HG03575 (cell line): ENCODE measurements around the gene TPGS1.
"Not testable (repeated sequence)": the region's sequence is repeated elsewhere in the genome, so short reads cannot be mapped to it uniquely, and the experiment has no call there.

Experiments used
- ATAC-seq: cut with Tn5 transposase; IDR thresholded peaks from one replicate; pipeline ENCODE4 v1.9.1; 2021; ENCODE audit not compliant: unreplicated experiment, insufficient number of reproducible peaks, low FRiP score; ENCODE audit errors: extremely low read depth

The TPGS1 gene

DNA sequence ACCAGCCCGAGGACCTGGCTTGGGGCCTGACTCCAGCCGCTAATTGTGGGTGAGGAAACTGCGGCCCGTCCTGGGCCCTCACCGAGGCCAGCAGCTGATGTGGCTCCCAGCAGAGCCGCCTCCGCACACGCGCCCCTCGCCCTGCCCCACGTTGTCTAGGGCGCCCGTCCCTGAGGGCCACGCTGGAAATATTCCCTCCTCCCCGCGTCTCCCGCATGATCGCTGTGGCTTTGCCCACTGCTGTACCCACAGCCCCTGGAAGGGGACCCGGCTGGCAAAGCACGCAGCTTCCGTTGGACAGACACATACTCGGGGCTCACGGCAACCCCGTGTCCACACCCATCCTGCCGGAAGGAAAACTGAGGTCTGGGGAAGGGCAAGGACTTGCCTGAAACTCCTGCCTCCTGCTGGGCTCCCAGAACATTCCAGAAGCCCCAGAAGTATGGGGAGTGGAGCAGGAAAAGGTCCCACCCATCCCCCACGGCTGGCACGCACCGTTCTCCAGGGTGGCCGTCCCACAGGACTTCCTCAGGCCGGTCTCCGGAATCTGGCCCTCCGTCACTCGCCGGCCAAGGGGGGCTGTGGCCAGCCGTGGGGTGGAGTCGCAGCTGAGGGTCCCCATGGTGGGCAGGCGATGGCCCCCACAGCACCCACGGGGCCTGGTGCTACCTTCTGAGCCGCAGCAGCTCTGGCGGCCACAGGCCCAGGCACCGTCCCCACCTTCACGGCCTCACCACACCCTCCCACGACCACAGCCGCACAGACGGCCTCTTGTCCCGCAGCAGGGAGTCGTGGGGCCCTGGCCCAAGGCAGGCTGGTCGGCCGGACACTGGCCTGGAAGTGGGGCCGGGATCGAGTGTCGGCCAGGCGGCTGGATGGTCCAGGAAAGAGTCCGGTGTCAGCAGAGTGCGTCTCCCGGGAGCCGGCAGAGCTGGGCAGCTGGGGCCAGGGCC, 32.9 kb upstream of the TPGS1 start:
- no peak for ATAC-seq

GRCh38 chr19:475360-475759, 31.9 kb upstream of the TPGS1 start:
- no peak for ATAC-seq

DNA sequence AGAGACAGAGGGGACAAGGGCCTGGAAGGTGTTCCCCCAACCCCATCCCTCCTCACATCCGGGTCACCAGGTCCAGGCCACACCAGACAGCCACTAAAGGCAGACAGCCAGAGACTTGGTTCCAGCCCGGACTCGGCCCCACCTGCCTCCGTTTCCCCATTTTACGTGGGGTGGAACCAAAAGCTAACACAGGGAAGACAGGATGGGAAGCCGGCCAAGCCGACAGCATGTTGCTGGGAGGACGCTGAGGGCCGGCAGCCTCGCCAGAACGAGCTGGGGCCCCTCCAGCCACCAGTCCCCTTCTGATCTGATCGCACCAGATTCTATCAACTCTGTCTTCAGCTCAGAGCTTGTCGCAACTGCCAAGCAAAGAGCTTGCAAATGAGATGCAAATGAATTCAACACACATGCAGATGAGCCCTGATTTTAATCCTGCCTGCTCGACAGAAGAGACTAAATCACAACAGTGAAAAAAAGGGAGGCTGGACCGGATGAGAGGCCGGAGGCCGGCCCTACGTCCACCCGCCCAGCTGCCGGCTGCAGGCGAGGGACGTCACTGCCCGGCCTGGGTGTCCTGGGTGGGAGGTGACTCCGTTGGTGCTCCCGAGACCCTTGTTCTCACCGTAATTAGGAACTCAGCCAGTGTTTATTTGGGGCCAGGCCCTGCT, 28.9 kb upstream of the TPGS1 start:
- no peak for ATAC-seq

GRCh38 chr19:478976-479375, 28.3 kb upstream of the TPGS1 start:
- no peak for ATAC-seq

DNA sequence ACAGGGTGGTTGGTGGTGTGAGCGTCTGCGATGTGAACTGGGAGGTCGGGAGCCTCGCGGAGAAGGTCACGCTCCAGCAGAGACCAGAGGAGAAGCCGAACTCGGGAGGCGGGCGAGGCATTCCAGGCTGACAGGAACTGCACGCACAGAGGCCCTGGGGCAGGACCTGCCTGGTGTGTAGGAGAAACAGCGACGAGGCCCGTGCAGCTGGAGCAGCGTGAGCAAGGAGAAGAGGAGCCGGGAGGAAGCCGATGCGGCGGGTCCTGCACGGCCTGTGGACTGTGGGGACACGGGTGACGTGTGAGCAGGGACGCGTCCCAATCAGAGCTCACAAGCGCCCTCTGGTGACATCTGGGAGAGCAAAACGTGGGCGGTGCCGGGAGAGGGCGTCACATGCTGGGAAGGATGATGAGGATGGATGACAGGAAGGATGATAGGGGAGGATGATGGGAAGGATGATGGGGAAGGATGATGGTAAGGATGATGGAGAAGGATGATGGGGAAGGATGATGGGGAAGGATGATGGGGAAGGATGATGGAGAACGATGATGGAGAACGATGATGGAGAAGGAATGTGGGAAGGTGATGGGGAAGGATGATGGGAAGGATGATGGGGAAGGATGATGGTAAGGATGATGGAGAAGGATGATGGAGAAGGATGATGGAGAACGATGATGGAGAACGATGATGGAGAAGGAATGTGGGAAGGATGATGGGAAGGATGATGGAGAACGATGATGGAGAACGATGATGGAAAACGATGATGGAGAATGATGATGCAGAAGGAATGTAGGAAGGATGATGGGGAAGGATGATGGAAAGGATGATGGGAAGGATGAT, 27.1 kb upstream of the TPGS1 start:
- no peak for ATAC-seq

DNA sequence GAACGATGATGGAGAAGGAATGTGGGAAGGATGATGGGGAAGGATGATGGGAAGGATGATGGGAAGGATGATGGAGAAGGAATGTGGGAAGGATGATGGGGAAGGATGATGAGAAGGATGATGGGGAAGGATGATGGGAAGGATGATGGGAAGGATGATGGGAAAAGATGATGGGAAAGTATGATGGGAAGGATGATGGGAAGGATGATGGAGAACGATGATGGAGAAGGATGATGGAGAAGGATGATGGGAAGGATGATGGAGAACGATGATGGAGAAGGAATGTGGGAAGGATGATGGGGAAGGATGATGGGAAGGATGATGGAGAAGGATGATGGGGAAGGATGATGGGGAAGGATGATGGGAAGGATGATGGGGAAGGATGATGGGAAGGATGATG, 26.2 kb upstream of the TPGS1 start:
- not testable (repeated sequence) for ATAC-seq

DNA sequence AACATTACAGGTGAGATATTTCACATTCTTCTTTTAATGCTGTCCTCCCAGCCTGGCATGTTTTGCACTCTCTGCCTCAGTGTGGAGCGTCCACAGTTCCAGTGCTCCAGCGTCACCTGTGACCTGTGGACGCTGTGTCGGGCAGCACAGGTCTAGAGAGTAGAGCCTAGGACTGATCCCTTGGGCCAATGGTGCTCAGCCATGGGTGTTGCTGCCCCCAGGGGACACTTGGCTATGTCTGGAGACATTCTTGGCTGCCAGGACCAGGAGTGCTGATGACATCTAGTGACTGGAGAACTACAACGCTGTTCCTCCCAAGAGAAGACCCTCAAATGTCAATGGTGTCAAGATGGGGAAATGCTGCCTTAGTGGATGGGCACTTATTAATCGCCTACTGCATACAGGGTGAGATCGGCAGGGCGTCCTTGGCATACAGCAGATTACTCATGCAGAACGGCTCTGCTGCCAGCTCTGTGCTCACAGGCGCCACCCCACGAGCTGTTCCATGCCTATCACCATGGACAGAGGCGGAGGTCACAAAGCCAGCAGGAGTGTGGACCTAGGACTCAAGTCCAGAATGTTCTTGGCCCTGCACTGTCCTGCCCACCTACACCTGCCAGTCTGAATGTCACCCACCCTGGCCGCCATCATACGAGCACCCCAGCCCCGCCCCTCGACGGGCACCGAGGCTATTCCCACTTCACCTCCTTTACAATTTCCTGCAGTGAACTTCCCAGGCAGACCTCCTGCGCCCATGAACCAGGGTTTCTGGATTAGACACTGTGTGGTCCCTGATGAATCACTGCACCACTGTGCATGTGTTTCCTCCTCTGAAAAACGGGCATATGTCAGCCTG, 24.9 kb upstream of the TPGS1 start:
- no peak for ATAC-seq

DNA sequence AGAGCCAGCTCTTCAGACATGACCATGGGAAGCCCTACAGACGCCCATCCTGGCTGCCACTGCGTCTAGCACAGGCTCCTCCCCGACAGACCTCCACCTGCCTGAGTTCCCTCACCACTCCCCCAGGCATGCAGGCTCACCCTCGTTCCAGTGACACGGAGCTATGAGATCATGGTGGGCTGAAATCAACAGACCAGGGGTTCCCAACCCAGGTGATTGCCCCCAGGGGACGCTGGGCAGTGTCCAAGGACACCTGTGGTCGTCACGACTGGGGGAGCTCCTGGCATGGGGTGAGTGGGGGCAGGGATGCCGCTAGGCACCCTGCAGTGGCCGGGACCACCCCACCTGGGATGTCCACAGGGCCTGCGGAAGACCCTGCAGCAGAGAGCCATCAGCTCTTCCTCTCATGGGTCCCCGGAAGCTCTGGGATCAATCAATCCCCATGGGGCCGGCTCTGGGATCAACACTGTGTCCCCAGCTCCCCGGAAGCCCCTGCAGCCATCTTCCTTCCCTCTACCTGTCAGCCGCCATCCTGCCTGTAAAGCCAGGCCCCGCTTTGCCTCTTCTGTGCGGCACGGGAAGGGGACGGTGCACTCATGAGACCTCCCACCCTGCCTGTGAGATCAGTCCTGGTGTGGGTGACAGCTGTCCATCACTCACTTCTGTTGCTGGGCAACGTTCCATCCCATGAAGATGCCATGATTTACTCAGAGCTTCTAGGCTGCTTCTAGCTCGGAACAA, 23.8 kb upstream of the TPGS1 start:
- ATAC-seq = no peak

- ATAC-seq = no peak
Observed at GRCh38 chr19:484494-484893, 22.8 kb upstream of the TPGS1 start.

- no peak for ATAC-seq
Observed at GRCh38 chr19:485077-485476, 22.2 kb upstream of the TPGS1 start.

DNA sequence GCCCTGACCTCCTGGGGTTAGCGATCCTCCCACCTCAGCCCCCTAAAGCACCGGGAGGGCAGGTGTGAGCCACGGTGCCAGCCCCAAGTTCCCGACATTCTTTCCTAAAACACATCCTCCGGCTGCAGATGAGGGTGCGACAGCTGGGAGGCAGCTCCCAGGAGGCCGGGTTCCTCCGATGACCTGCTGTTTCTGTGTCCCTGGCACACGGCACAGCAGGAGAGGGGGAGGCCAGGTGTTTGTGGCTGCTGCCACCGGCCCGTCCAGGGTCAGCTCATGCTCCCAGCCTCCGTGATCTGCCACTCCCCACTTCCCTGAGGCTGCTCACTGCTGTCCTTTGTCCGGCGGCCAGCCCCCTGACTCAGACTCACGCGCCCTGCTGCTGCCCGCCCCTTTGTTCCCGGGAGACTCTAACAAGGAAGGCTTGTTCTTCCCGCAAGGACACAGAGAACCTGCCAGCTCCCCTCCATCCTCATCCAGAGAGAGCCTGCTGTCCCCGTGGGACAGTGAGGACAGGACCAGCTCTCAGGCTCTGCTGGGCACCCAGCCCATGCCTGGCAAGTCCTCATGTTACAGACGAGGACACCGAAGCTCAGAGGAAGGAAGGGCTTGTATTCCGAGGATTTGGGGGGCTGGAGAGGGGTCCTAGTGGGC, 21.6 kb upstream of the TPGS1 start:
- ATAC-seq = no peak

- ATAC-seq = no peak
Observed at GRCh38 chr19:488505-489417, 18.5 kb upstream of the TPGS1 start.

DNA sequence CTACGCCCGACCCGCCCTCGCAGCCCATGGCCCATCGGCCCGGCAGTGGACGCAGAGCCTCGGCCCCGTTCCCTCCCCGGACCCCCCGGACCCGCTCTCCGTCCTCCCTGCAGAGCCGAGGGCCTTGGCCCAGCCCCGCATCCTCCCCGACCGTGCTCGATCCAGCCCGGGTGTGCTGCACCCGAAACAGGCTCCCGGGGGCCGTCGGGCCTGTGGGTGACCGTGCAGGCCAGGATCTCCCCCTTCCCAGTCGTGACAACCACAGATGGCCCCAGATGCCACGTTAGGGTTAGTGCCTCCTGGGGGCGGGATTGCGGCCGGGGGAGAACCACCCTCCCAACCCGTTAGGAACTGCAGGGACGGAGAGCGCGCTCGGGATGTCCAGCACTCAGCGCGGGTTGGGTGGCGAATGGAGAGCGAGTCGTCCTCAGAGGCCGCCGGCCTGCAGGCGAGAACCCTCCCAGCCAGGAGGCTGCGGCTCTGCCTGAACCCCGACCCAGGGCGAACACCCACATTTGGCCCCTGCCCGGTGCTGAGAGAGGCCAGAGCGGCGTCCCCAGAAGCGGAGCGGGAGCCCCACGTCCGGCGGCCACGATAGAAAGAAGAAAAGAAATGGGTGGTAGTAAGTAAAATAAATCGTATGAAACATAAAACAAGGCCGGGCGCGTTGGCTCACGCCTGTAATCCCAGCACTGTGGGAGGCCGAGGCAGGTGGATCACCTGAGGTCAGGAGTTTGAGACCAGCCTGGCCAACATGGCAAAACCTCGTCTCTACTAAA, 17.7 kb upstream of the TPGS1 start:
- ATAC-seq = no peak

- no peak for ATAC-seq
Observed at GRCh38 chr19:491146-491741, 16.1 kb upstream of the TPGS1 start.

GRCh38 chr19:492091-492531, 15.2 kb upstream of the TPGS1 start:
- no peak for ATAC-seq
